Stimulated activated CD4-positive, alpha-beta T cell treated with anti-CD3 and anti-CD28 coated beads, Interleukin-12 subunit alpha, Interleukin-12 subunit beta, amount 100 ng/mL, for 48 hours (primary cell): Measurements from ENCODE around the gene PKP1.

Experiments
- DNase-seq, 3 donors: peaks; one replicate each; pipeline ENCODE4 v3.0.0-alpha.2; 2020; ENCODE audit warnings: low read depth in 2 of 3, low spot score in 1 of 3

PKP1 gene

GRCh38 chr1:201277441-201277840 lies 5.9 kb upstream of the PKP1 start:
- no peak for DNase-seq

- no peak for DNase-seq
Observed at GRCh38 chr1:201279313-201279712, 4.0 kb upstream of the PKP1 start.

- DNase-seq = no peak
Observed at GRCh38 chr1:201280884-201281283, 2.4 kb upstream of the PKP1 start.

GRCh38 chr1:201281573-201281972 lies 1.7 kb upstream of the PKP1 start:
- DNase-seq = no peak

GRCh38 chr1:201282216-201282615 lies 1.1 kb upstream of the PKP1 start:
- DNase-seq = no peak

- no peak for DNase-seq
Observed at GRCh38 chr1:201283836-201284553, 689 bp downstream of the PKP1 start.

- DNase-seq = no peak
Observed at GRCh38 chr1:201284636-201285035, 1.3 kb downstream of the PKP1 start.

- DNase-seq = no peak
Observed at GRCh38 chr1:201285846-201286245, 2.5 kb downstream of the PKP1 start.

GRCh38 chr1:201286445-201286844 lies 3.1 kb downstream of the PKP1 start:
- no peak for DNase-seq

- no peak for DNase-seq
Observed at GRCh38 chr1:201288007-201288406, 4.7 kb downstream of the PKP1 start.

GRCh38 chr1:201288765-201289164 lies 5.5 kb downstream of the PKP1 start:
- no peak for DNase-seq

GRCh38 chr1:201290551-201290950 lies 7.2 kb downstream of the PKP1 start:
- DNase-seq = no peak

GRCh38 chr1:201291916-201292315 lies 8.6 kb downstream of the PKP1 start:
- no peak for DNase-seq

GRCh38 chr1:201294876-201295275 lies 11.6 kb downstream of the PKP1 start:
- DNase-seq = no peak

- DNase-seq = no peak
Observed at GRCh38 chr1:201295346-201295745, 12.0 kb downstream of the PKP1 start.

GRCh38 chr1:201295861-201296260 lies 12.6 kb downstream of the PKP1 start:
- no peak for DNase-seq

GRCh38 chr1:201296352-201296751 lies 13.0 kb downstream of the PKP1 start:
- no peak for DNase-seq

- DNase-seq = no peak
Observed at GRCh38 chr1:201298396-201299381, 15.4 kb downstream of the PKP1 start.

- DNase-seq = no peak
Observed at GRCh38 chr1:201299968-201300367, 16.7 kb downstream of the PKP1 start.

- no peak for DNase-seq
Observed at GRCh38 chr1:201300641-201301040, 17.3 kb downstream of the PKP1 start.

GRCh38 chr1:201302163-201303152 lies 19.2 kb downstream of the PKP1 start:
- DNase-seq = no peak
